A673 (cell line): Measurements from ENCODE around the gene TP53BP2.

Experiments used
- EZH2 ChIP-seq: fragments of 200-600 bp; sonication (generic); IDR thresholded peaks from 2 replicates; pipeline ENCODE4 v1.6.1; 2017; ENCODE audit warnings: borderline replicate concordance, low read depth, mild to moderate bottlenecking, mixed read lengths, antibody characterized with exemption, low read length; ENCODE audit not compliant: poor library complexity, severe bottlenecking
- TF ChIP-seq, protein P1 (sequence below): fragments of 300-800, 200-600 bp; sonication (generic); conservative IDR thresholded peaks from 2 replicates; pipeline ENCODE4 v1.5.1; 2017; ENCODE audit warnings: low read depth, mild to moderate bottlenecking, antibody characterized with exemption, low read length, moderate library complexity, mixed read lengths

DNA sequence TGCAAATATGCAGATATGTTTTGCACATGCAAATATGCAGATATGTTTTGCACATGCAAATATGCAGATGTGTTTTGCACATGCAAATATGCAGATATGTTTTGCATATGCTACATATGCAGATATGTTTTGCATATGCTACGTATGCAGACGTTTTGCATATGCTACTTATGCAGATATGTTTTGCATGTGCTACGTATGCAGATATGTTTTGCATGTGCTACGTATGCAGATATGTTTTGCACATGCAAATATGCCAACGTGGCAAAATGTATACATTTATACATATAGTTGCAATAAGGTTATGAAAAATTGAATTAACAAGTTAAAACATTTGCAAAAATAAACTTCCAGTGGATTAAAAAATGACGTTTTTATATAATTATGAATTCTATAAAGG lies 30.8 kb upstream of the TP53BP2 start:
- TF ChIP-seq, protein P1, sequence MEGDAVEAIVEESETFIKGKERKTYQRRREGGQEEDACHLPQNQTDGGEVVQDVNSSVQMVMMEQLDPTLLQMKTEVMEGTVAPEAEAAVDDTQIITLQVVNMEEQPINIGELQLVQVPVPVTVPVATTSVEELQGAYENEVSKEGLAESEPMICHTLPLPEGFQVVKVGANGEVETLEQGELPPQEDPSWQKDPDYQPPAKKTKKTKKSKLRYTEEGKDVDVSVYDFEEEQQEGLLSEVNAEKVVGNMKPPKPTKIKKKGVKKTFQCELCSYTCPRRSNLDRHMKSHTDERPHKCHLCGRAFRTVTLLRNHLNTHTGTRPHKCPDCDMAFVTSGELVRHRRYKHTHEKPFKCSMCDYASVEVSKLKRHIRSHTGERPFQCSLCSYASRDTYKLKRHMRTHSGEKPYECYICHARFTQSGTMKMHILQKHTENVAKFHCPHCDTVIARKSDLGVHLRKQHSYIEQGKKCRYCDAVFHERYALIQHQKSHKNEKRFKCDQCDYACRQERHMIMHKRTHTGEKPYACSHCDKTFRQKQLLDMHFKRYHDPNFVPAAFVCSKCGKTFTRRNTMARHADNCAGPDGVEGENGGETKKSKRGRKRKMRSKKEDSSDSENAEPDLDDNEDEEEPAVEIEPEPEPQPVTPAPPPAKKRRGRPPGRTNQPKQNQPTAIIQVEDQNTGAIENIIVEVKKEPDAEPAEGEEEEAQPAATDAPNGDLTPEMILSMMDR, result no peak
- no peak for TF ChIP-seq EZH2
